Neural crest cell (in vitro differentiated cells): ENCODE results near the gene PLEKHA5. TPM values are rescaled to one million over a fixed set of nuclear protein-coding genes. Genes with fewer than 3 reads are reported as not detected.

Experiments
- DNase-seq: peaks from one replicate; pipeline ENCODE4 v3.0.0; 2021; ENCODE audit warnings: low read depth, mixed read lengths, low spot score
- H3K27ac Mint-ChIP-seq: one replicate; pipeline ENCODE4 v1.8.0; 2021; ENCODE audit warnings: mild to moderate bottlenecking, mixed read lengths; ENCODE audit not compliant: unreplicated experiment
- H3K27me3 Mint-ChIP-seq: 2 replicates; pipeline ENCODE4 v1.8.0; 2021; ENCODE audit warnings: low read depth, mild to moderate bottlenecking, mixed read lengths
- H3K36me3 Mint-ChIP-seq: 2 replicates; pipeline ENCODE4 v1.8.0; 2021; ENCODE audit warnings: low read depth, mild to moderate bottlenecking, mixed read lengths
- H3K4me1 Mint-ChIP-seq: 2 replicates; pipeline ENCODE4 v1.8.0; 2021; ENCODE audit warnings: mixed read lengths
- H3K4me3 Mint-ChIP-seq: one replicate; pipeline ENCODE4 v1.8.0; 2021; ENCODE audit warnings: mild to moderate bottlenecking, mixed read lengths
- H3K9me3 Mint-ChIP-seq: 2 replicates; pipeline ENCODE4 v1.8.0; 2021; ENCODE audit warnings: mixed read lengths
- CTCF ChIP-seq: fragments of 200-600 bp; sonication (generic); conservative IDR thresholded peaks from 2 replicates; pipeline ENCODE4 v1.5.0; 2021; ENCODE audit warnings: antibody characterized with exemption, mild to moderate bottlenecking
- total RNA-seq: library from RNA; stranded (reverse); gene quantifications from 2 replicates; pipeline ENCODE4 v1.2.1, GENCODE V29; 2021

PLEKHA5 gene
- total RNA-seq, 1 donor from 2014 or later = 39.2 TPM

GRCh38 chr12:19243551-19243950 is 114.0 kb downstream of the PLEKHA5 start:
- H3K27ac Mint-ChIP-seq = no peak overlapping the region

GRCh38 chr12:19244312-19244711 is 114.8 kb downstream of the PLEKHA5 start:
- H3K36me3 Mint-ChIP-seq = peaks cover 2% of the 10 kb centered on the region
- TF ChIP-seq CTCF = no peak

More at GRCh38 chr12:19243551-19243950, 114.0 kb downstream of the PLEKHA5 start:
- DNase-seq = no peak
- H3K4me3 Mint-ChIP-seq = peak overlapping the region; percentile 24
- H3K4me1 Mint-ChIP-seq = peaks cover 36% of the 10 kb centered on the region
- no peak for TF ChIP-seq CTCF
- no peaks in the 10 kb centered on the region for H3K9me3 Mint-ChIP-seq
- H3K36me3 Mint-ChIP-seq = peaks cover 2% of the 10 kb centered on the region
- no peaks in the 10 kb centered on the region for H3K27me3 Mint-ChIP-seq

GRCh38 chr12:19245106-19245505 is 115.6 kb downstream of the PLEKHA5 start:
- Mint-ChIP-seq H3K9me3 (no peaks in the 10 kb centered on the region), H3K36me3 (peaks cover 2% of the 10 kb centered on the region), H3K4me1 (peaks cover 20% of the 10 kb centered on the region), H3K4me3 (no peak overlapping the region), H3K27ac (no peak overlapping the region), H3K27me3 (no peaks in the 10 kb centered on the region)
- DNase-seq = no peak
- TF ChIP-seq CTCF = no peak

More at GRCh38 chr12:19244312-19244711, 114.8 kb downstream of the PLEKHA5 start:
- Mint-ChIP-seq H3K27ac (no peak overlapping the region), H3K9me3 (no peaks in the 10 kb centered on the region), H3K4me3 (no peak overlapping the region), H3K27me3 (no peaks in the 10 kb centered on the region), H3K4me1 (peaks cover 28% of the 10 kb centered on the region)
- no peak for DNase-seq

GRCh38 chr12:19245666-19246065 is 116.1 kb downstream of the PLEKHA5 start:
- no peak overlapping the region for H3K4me3 Mint-ChIP-seq
- H3K27me3 Mint-ChIP-seq = no peaks in the 10 kb centered on the region
- no peaks in the 10 kb centered on the region for H3K9me3 Mint-ChIP-seq
- peaks cover 2% of the 10 kb centered on the region for H3K36me3 Mint-ChIP-seq
- DNase-seq = no peak
- peaks cover 20% of the 10 kb centered on the region for H3K4me1 Mint-ChIP-seq
- no peak for TF ChIP-seq CTCF
- no peak overlapping the region for H3K27ac Mint-ChIP-seq

- Mint-ChIP-seq H3K27ac (no peak overlapping the region), H3K4me3 (no peak overlapping the region), H3K27me3 (no peaks in the 10 kb centered on the region), H3K4me1 (peaks cover 13% of the 10 kb centered on the region), H3K36me3 (peaks cover 2% of the 10 kb centered on the region), H3K9me3 (no peaks in the 10 kb centered on the region)
- TF ChIP-seq CTCF = no peak
- no peak for DNase-seq
These were observed 117.4 kb downstream of the PLEKHA5 start for GRCh38 chr12:19246933-19247332.
